Ovary (tissue), 9 donors: Measurements from ENCODE around the gene TRAF3IP1. TPM values are rescaled to one million over a fixed set of nuclear protein-coding genes. Genes with fewer than 3 reads are reported as not detected.

Experiments
- DNase-seq, 5 donors: peaks; one replicate each; pipeline ENCODE4 v3.0.0-alpha.2; 2019 to 2020
- H3K27ac ChIP-seq, 2 donors: fragments of 200-600 bp; one replicate each; pipeline versions ENCODE4 v1.5.1 to v1.8.0; 2019 to 2022
- H3K27me3 ChIP-seq: fragments of 200-600 bp; one replicate; pipeline ENCODE4 v1.8.0; 2022
- H3K36me3 ChIP-seq: fragments of 200-600 bp; sonication (generic); one replicate; pipeline ENCODE4 v1.5.1; 2019
- H3K4me1 ChIP-seq: one replicate; pipeline ENCODE4 v1.8.1; 2013; ENCODE audit warnings: mild to moderate bottlenecking, moderate library complexity; ENCODE audit not compliant: insufficient read depth
- H3K4me3 ChIP-seq: fragments of 200-600 bp; sonication (generic); one replicate; pipeline ENCODE4 v1.5.1; 2017
- H3K9me3 ChIP-seq, 2 donors: fragments of 200-600 bp in 1 of 2; sonication (generic) in 1 of 2; one replicate each; pipeline versions ENCODE4 v1.5.1 to v1.8.1; 2013 to 2019; ENCODE audit warnings: mild to moderate bottlenecking in 1 of 2, moderate library complexity in 1 of 2
- CTCF ChIP-seq, 3 donors: fragments of 450-650 bp in 2 of 3; fragments of 200-600 bp in 1 of 3; IDR thresholded peaks; one replicate each; pipeline versions ENCODE4 v1.5.1 to v1.8.0; 2016 to 2022; ENCODE audit warnings: antibody characterized with exemption in 3 of 3, mild to moderate bottlenecking in 1 of 3
- EP300 ChIP-seq: sonication (generic); formaldehyde crosslinking; IDR thresholded peaks from one replicate; pipeline ENCODE4 v1.6.1; 2017; ENCODE audit warnings: antibody characterized with exemption
- POLR2A ChIP-seq: fragments of 450-650 bp; IDR thresholded peaks from one replicate; pipeline ENCODE4 v1.6.1; 2017; ENCODE audit warnings: antibody characterized with exemption, mild to moderate bottlenecking, moderate library complexity
- WGBS, 3 donors: extraction: QIAGEN DNeasy Blood & Tissue Kit in 1 of 3; methylation state at CpG; one replicate each; pipeline versions ENCODE4 v1.1.5 to v1.1.7; 2013 to 2017; 5-methylcytosine and 5-hydroxymethylcytosine counted together
- intact Hi-C, 4 donors: fragments of 100-400 bp; cut with DNase I; formaldehyde crosslinking; loops; one replicate each; pipeline versions ENCODE4 v1.11.0 to v1.15.1; 2022 to 2023
- polyA plus RNA-seq, 2 donors: library from polyadenylated mRNA; stranded (reverse); fragments of 200-250 nt in 1 of 2; fragments of 350-450 nt in 1 of 2; fragmentation: Illumina TruSeq in 1 of 2; extraction: RNeasy Lipid Tissue Mini Kit (QIAGEN cat#74804) in 1 of 2; gene quantifications; one replicate each; pipeline ENCODE4 v1.2.3, GENCODE V29; 2013 to 2014
- small RNA-seq: library from RNA; depleted of rRNA; stranded (forward); fragments of <200 nt; gene quantifications from one replicate; pipeline ENCODE3, GENCODE V24; 2016
- total RNA-seq, 7 donors: library from RNA; depleted of rRNA in 2 of 7; stranded (reverse); fragments of >200 nt in 2 of 7; fragmentation: NEBNext Ultra II Directional in 3 of 7; extraction: Animal tissue kit (Norgen Biotek cat#: 25700) in 3 of 7; gene quantifications; one replicate each; pipeline versions ENCODE4 v1.1.0 to v1.2.4, GENCODE V29; 2016 to 2023
- donor health status: DM: no; HTN: no; CAD: no; lungs with moderate emphysema.
- donor health status: DM: no; HTN: no; CAD: no.
- donor health status: Bipolar disorder and iron deficiency.
- donor health status: DM: yes; HTN: yes; CAD: no.
- donor health status: DM: no; HTN: no; CAD: no.
- donor health status: DM: yes; HTN: yes; CAD: no.

Gene TRAF3IP1
- total and polyA plus RNA-seq, 9 donors = 7.0 to 29.2 (median 19.1) TPM

- 89 to 92% (median 91%) methylated on average over 9 of the region's 9 CpGs for WGBS, 3 donors
- TF ChIP-seq CTCF (IDR thresholded peaks at IDR 0.05) = no peak
- no peak for TF ChIP-seq POLR2A
- no peak for TF ChIP-seq EP300
- Histone ChIP-seq H3K4me1 (no peaks in the 10 kb centered on the region), H3K27me3 (no peaks in the 10 kb centered on the region), H3K36me3 (no peaks in the 10 kb centered on the region), H3K27ac (no peak overlapping the region), H3K9me3 (no peaks in the 10 kb centered on the region), H3K4me3 (no peak overlapping the region)
- intact Hi-C loops = no loop called here
- DNase-seq = no peak
Observed at GRCh38 chr2:238449909-238450417, 129.6 kb downstream of the TRAF3IP1 start.

GRCh38 chr2:238450440-238450861 is 130.1 kb downstream of the TRAF3IP1 start:
- no peak for DNase-seq
- H3K4me3 ChIP-seq = no peak overlapping the region
- TF ChIP-seq POLR2A (no peak), EP300 (no peak), CTCF (IDR thresholded peaks at IDR 0.05) (no peak)
- H3K9me3 ChIP-seq = no peaks in the 10 kb centered on the region
- no peaks in the 10 kb centered on the region for H3K27me3 ChIP-seq
- no peaks in the 10 kb centered on the region for H3K36me3 ChIP-seq
- no peak overlapping the region for H3K27ac ChIP-seq
- intact Hi-C loops = no loop called here
- WGBS, 3 donors = 92 to 93% (median 93%) methylated on average over 11 of the region's 11 CpGs
- H3K4me1 ChIP-seq = no peaks in the 10 kb centered on the region

Small RNA genes lying within 50 kb of the gene (small RNA-seq; reads per million reads assigned to genes)
- not detected for gene RNU6-234P

Other genes with a start within 250 kb of the TRAF3IP1 start
- gene ESPNL, start 220.2 kb upstream of the TRAF3IP1 start, total RNA-seq = 10 to 100 TPM in 1 of 7 donors, 1 to 10 TPM in 2, under 1 TPM in 4; 0.11 to 12.9 (median 0.61) TPM
- 1 to 10 TPM in 1 of 2 donors, under 1 TPM in 1; 0.15 to 1.2 TPM for gene ESPNL, start 220.2 kb upstream of the TRAF3IP1 start, polyA plus RNA-seq
- gene KLHL30, start 181.8 kb upstream of the TRAF3IP1 start, total RNA-seq = under 1 TPM in 6 of 7 donors, not detected in 1; 0.08 to 0.74 (median 0.26) TPM
- under 1 TPM; 0.20 to 0.24 TPM for gene KLHL30, start 181.8 kb upstream of the TRAF3IP1 start, polyA plus RNA-seq
- under 1 TPM in 4 of 7 donors, not detected in 3; 0.20 to 0.69 (median 0.34) TPM for gene ERFE, start 161.5 kb upstream of the TRAF3IP1 start, total RNA-seq
- gene ERFE, start 161.5 kb upstream of the TRAF3IP1 start, polyA plus RNA-seq = under 1 TPM in 1 of 2 donors, not detected in 1; 0.19 TPM
- gene ILKAP, start 116.8 kb upstream of the TRAF3IP1 start, total RNA-seq = 10 to 100 TPM; 28.4 to 54.9 (median 38.9) TPM
- 10 to 100 TPM; 28.5 to 49.5 TPM for gene ILKAP, start 116.8 kb upstream of the TRAF3IP1 start, polyA plus RNA-seq
- 10 to 100 TPM in 2 of 7 donors, 1 to 10 TPM in 5; 1.1 to 12.4 (median 3.1) TPM for gene HES6, start 80.5 kb upstream of the TRAF3IP1 start, total RNA-seq
- gene HES6, start 80.5 kb upstream of the TRAF3IP1 start, polyA plus RNA-seq = 1 to 10 TPM in 1 of 2 donors, under 1 TPM in 1; 0.33 to 2.0 TPM
- 10 to 100 TPM in 6 of 7 donors, 1 to 10 TPM in 1; 9.9 to 34.5 (median 27.4) TPM for gene PER2, start 31.9 kb upstream of the TRAF3IP1 start, total RNA-seq
- 1 to 10 TPM; 8.1 to 8.5 TPM for gene PER2, start 31.9 kb upstream of the TRAF3IP1 start, polyA plus RNA-seq
- 10 to 100 TPM in 6 of 7 donors, 1 to 10 TPM in 1; 9.3 to 34.0 (median 30.6) TPM for gene ASB1, start 106.4 kb downstream of the TRAF3IP1 start, total RNA-seq
- 10 to 100 TPM; 18.2 to 22.6 TPM for gene ASB1, start 106.4 kb downstream of the TRAF3IP1 start, polyA plus RNA-seq